ENCODE data around the gene MYCBPAP. TPM values are rescaled to one million over a fixed set of nuclear protein-coding genes. Genes with fewer than 3 reads are reported as not detected.
A peak's percentile ranks its signal among the peaks of the same experiment; 100 is the strongest.

Gene MYCBPAP
- total and polyA plus RNA-seq, 2 donors (not counting 3 experiments of a cell fraction or from before 2014, with no cell fraction given): 0.40 to 0.66 TPM

DNA sequence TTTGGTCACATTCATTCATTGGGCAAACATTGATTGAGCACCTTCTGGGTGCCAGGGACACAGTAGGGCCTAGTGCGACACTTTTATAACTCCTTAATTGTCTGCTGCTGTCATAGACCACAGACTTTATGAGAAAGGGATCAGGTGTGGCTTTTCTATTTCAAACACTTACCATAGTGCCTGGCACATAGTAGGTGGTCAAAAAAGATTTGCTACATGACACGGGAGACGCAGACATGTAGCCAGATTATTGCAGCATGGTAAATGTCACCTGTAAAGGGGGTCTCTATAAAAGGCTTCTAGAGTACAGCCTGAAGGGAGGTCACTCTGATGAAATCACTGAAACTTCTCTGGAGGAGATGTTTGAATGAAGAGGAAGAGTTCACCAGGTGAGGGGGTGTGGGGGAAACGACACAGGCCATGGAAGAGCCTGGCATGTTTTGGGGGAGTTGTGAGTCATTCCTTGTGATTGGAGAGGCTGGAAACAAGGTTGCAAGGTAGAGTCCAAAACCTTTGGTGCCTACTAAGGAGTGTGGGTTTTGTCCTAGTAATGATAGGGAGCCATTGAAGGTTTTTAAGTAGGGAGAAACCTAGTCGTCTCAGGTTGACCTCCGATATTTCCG, 28.0 kb upstream of the MYCBPAP start:
- DNase-seq (ENCODE audit: low read depth, low spot score) (no peak), FAIRE-seq (no peak)
- Histone ChIP-seq H3K27ac (ENCODE audit: insufficient read depth, low read depth, low read length) (no peak overlapping the region), H3K79me2 (ENCODE audit: control insufficient read depth, insufficient read depth, low read length) (peaks cover 8% of the 10 kb centered on the region), H3K27me3 (ENCODE audit: control insufficient read depth in 2 of 2, insufficient read depth in 2 of 2, low read length in 2 of 2) (peaks cover 5 to 13% of the 10 kb centered on the region in 2 experiments), H3K9ac (replicated peaks; ENCODE audit: extremely low read depth, insufficient read depth, low read length) (no peak overlapping the region), H3K36me3 (ENCODE audit: control insufficient read depth in 2 of 2, extremely low read depth in 1 of 2, insufficient read depth in 2 of 2, low read length in 2 of 2) (peaks cover 2 to 9% of the 10 kb centered on the region in 2 experiments), H3K9me1 (replicated peaks; ENCODE audit: control insufficient read depth, extremely low read depth, insufficient read depth, low read length) (no peaks in the 10 kb centered on the region), H2AFZ (ENCODE audit: low read depth, low read length) (no peak overlapping the region), H3K4me3 (replicated peaks in 1 of 3; ENCODE audit: insufficient read depth in 1 of 3, low read depth in 1 of 3, low read length in 3 of 3) (no peak overlapping the region), H3K4me1 (ENCODE audit: control insufficient read depth, extremely low read depth, insufficient read depth, low read length) (peaks cover 20% of the 10 kb centered on the region), H4K20me1 (replicated peaks; ENCODE audit: control insufficient read depth, extremely low read depth, insufficient read depth, low read length) (no peaks in the 10 kb centered on the region), H3K9me3 (replicated peaks; ENCODE audit: control insufficient read depth, insufficient read depth, low read length) (no peaks in the 10 kb centered on the region), H3K4me2 (ENCODE audit: insufficient read depth, low read length) (peak overlapping the region; percentile 67)
- intact Hi-C loops (cut with micrococcal nuclease): loop anchor here (5.0 kb wide), 1 partner anchor 222 kb away; no protein-coding TSS in a partner anchor
- dilution Hi-C loops (cut with MboI; ENCODE audit: extremely low pct_ligation_motif_present, low sequenced_read_pairs): no loop called here
- ChIA-PET POLR2A (interaction anchor here (0.6 to 2.1 kb wide), 2 partner anchors 83 to 736 kb away, joined by 3 to 8 read pairs; partner anchors contain the start of gene LRRC59), CTCF (interaction anchor here (1.0 to 2.9 kb wide), 12 partner anchors 9 to 280 kb away, joined by 3 to 44 read pairs (median 4); partner anchors contain the start of genes CHAD and LRRC59)
- no TSS peak for BruUV-seq (replicated peaks)
- TF ChIP-seq POLR2AphosphoS5 (IDR thresholded peaks at IDR 0.05; ENCODE audit: insufficient read depth, low read depth, low read length): no peak
- no peak for TF ChIP-seq POLR2A (IDR thresholded peaks at IDR 0.05; ENCODE audit: low read depth, low read length)
- no peak for TF ChIP-seq CTCF (IDR thresholded peaks at IDR 0.05; ENCODE audit: extremely low read depth in 1 of 2, insufficient read depth in 1 of 2, low read depth in 1 of 2, low read length in 2 of 2)
- no peak for TF ChIP-seq MYC (IDR thresholded peaks at IDR 0.05; ENCODE audit: low read depth, low read length)
- TF ChIP-seq JUN (IDR thresholded peaks at IDR 0.05; ENCODE audit: borderline replicate concordance, insufficient read depth, insufficient read length, low read depth): no peak
- TF ChIP-seq, protein P1, sequence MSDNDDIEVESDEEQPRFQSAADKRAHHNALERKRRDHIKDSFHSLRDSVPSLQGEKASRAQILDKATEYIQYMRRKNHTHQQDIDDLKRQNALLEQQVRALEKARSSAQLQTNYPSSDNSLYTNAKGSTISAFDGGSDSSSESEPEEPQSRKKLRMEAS (IDR thresholded peaks at IDR 0.05; ENCODE audit: insufficient read depth, insufficient read length): no peak
- no peak for TF ChIP-seq GATA2 (IDR thresholded peaks at IDR 0.05; ENCODE audit: insufficient read depth, insufficient read length, low read depth, low read length)
- TF ChIP-seq EZH2 (IDR thresholded peaks at IDR 0.05; ENCODE audit: borderline replicate concordance, low read depth, low read length, severe bottlenecking): no peak
- TF ChIP-seq FOS (IDR thresholded peaks at IDR 0.05; ENCODE audit: borderline replicate concordance, insufficient read depth, low read length): no peak

All from endothelial cell of umbilical vein (primary cell).